Naive B cell (primary cell): ENCODE measurements around the gene GATAD2A. TPM values are rescaled to one million over a fixed set of nuclear protein-coding genes. Genes with fewer than 3 reads are reported as not detected.

Experiments used
- ATAC-seq, 2 donors: fragments of 150-1000 bp; cut with Tn5 transposase; 2 replicates each; pipeline ENCODE4 v1.10.0; 2021; ENCODE audit warnings: low read depth in 2 of 2, mild to moderate bottlenecking in 2 of 2, moderate library complexity in 2 of 2
- DNase-seq: peaks from one replicate; pipeline ENCODE4 v3.0.0; 2022
- H3K27ac Mint-ChIP-seq, 6 donors: one replicate each; pipeline ENCODE4 v1.8.0; 2020 to 2022; ENCODE audit warnings: mild to moderate bottlenecking in 6 of 6, mixed read lengths in 6 of 6, moderate library complexity in 5 of 6, inconsistent platforms in 2 of 6
- H3K27me3 Mint-ChIP-seq, 3 donors: one replicate each; pipeline ENCODE4 v1.8.0; 2021 to 2022; ENCODE audit warnings: mixed read lengths in 3 of 3, mild to moderate bottlenecking in 1 of 3
- H3K36me3 Mint-ChIP-seq, 2 donors: one replicate each; pipeline ENCODE4 v1.8.0; 2020 to 2022; ENCODE audit warnings: mixed read lengths in 2 of 2, inconsistent platforms in 1 of 2, mild to moderate bottlenecking in 1 of 2
- H3K4me1 Mint-ChIP-seq, 3 donors: one replicate each; pipeline ENCODE4 v1.8.0; 2020 to 2022; ENCODE audit warnings: mixed read lengths in 3 of 3, inconsistent platforms in 1 of 3, mild to moderate bottlenecking in 1 of 3, moderate library complexity in 1 of 3
- H3K4me3 Mint-ChIP-seq, 8 donors: one replicate each; pipeline ENCODE4 v1.8.0; 2020 to 2022; ENCODE audit warnings: mild to moderate bottlenecking in 8 of 8, mixed read lengths in 8 of 8, moderate library complexity in 8 of 8, inconsistent platforms in 2 of 8
- H3K9me3 Mint-ChIP-seq, 7 donors: one replicate each; pipeline ENCODE4 v1.8.0; 2020 to 2022; ENCODE audit warnings: mixed read lengths in 7 of 7, mild to moderate bottlenecking in 5 of 7, inconsistent platforms in 2 of 7, moderate library complexity in 1 of 7
- polyA plus RNA-seq, 6 donors: library from polyadenylated mRNA; unstranded; fragments of 300-500 nt; fragmentation: Illumina TruSeq; gene quantifications; one replicate each; pipeline ENCODE4 v1.2.3, GENCODE V29; 2021; ENCODE audit warnings: low read depth in 6 of 6

GATAD2A gene
- polyA plus RNA-seq, 6 donors from 2014 or later, result 2.2 to 19.2 (median 10.6) TPM

- H3K27me3 Mint-ChIP-seq, result no peaks in the 10 kb centered on the region
- ATAC-seq (no peak), DNase-seq (no peak)
- H3K27ac Mint-ChIP-seq, result peak overlapping the region in 1 of 6 donors; percentile 82
- peaks cover 11 to 19% (median 19%) of the 10 kb centered on the region in 3 donors for H3K4me1 Mint-ChIP-seq
- H3K9me3 Mint-ChIP-seq, result peaks cover 0 to 1% (median 0%) of the 10 kb centered on the region in 7 donors
- H3K4me3 Mint-ChIP-seq, result no peak overlapping the region
- H3K36me3 Mint-ChIP-seq, result peaks cover 0 to 5% of the 10 kb centered on the region in 2 donors
These were observed 124.9 kb downstream of the GATAD2A start for GRCh38 chr19:19530423-19530804.

GRCh38 chr19:19530889-19531288 lies 125.4 kb downstream of the GATAD2A start:
- peak overlapping the region in 2 of 6 donors; percentile 52 to 82 for H3K27ac Mint-ChIP-seq
- H3K4me3 Mint-ChIP-seq, result no peak overlapping the region
- DNase-seq, result no peak
- H3K4me1 Mint-ChIP-seq, result peaks cover 11 to 19% (median 19%) of the 10 kb centered on the region in 3 donors
- peaks cover 0 to 5% of the 10 kb centered on the region in 2 donors for H3K36me3 Mint-ChIP-seq
- H3K9me3 Mint-ChIP-seq, result peaks cover 0 to 1% (median 0%) of the 10 kb centered on the region in 7 donors
- H3K27me3 Mint-ChIP-seq, result no peaks in the 10 kb centered on the region
- no peak for ATAC-seq

GRCh38 chr19:19531951-19532805 lies 126.7 kb downstream of the GATAD2A start:
- H3K27ac Mint-ChIP-seq, result peak overlapping the region in 5 of 6 donors; percentile 16 to 83 (median 63)
- H3K27me3 Mint-ChIP-seq, result peaks cover 4 to 7% (median 6%) of the 10 kb centered on the region in 3 donors
- peaks cover 0 to 5% of the 10 kb centered on the region in 2 donors for H3K36me3 Mint-ChIP-seq
- ATAC-seq, result peak; percentile 93 to 94
- H3K4me3 Mint-ChIP-seq, result peak overlapping the region in 2 of 8 donors; percentile 43 to 69
- DNase-seq, result peak; percentile 78
- H3K4me1 Mint-ChIP-seq, result peaks cover 10 to 23% (median 16%) of the 10 kb centered on the region in 3 donors
- H3K9me3 Mint-ChIP-seq, result peaks cover 0 to 1% (median 0%) of the 10 kb centered on the region in 7 donors

- peak overlapping the region in 1 of 8 donors; percentile 3 for H3K4me3 Mint-ChIP-seq
- peaks cover 0 to 5% of the 10 kb centered on the region in 2 donors for H3K36me3 Mint-ChIP-seq
- DNase-seq (no peak), ATAC-seq (no peak)
- peaks cover 0 to 3% (median 0%) of the 10 kb centered on the region in 7 donors for H3K9me3 Mint-ChIP-seq
- H3K27me3 Mint-ChIP-seq, result peaks cover 4 to 13% (median 8%) of the 10 kb centered on the region in 3 donors
- H3K4me1 Mint-ChIP-seq, result peaks cover 12 to 27% (median 16%) of the 10 kb centered on the region in 3 donors
- peak overlapping the region in 1 of 6 donors; percentile 79 for H3K27ac Mint-ChIP-seq
These were observed 127.6 kb downstream of the GATAD2A start for GRCh38 chr19:19532806-19533701.

- Mint-ChIP-seq H3K27me3 (peaks cover 7 to 18% (median 14%) of the 10 kb centered on the region in 3 donors), H3K36me3 (peaks cover 0 to 5% of the 10 kb centered on the region in 2 donors), H3K4me1 (peaks cover 17 to 32% (median 22%) of the 10 kb centered on the region in 3 donors), H3K27ac (peak overlapping the region in 2 of 6 donors; percentile 27 to 86), H3K4me3 (peak overlapping the region in 2 of 8 donors; percentile 33 to 71), H3K9me3 (peaks cover 0 to 3% (median 0%) of the 10 kb centered on the region in 7 donors)
- ATAC-seq, result no peak
- no peak for DNase-seq
These were observed 128.4 kb downstream of the GATAD2A start for GRCh38 chr19:19533841-19534240.

GRCh38 chr19:19534556-19535265 lies 129.2 kb downstream of the GATAD2A start:
- H3K27ac Mint-ChIP-seq, result peak overlapping the region in 3 of 6 donors; percentile 26 to 86 (median 81)
- H3K4me3 Mint-ChIP-seq, result peak overlapping the region in 1 of 8 donors; percentile 71
- peaks cover 10 to 26% (median 21%) of the 10 kb centered on the region in 3 donors for H3K27me3 Mint-ChIP-seq
- DNase-seq, result no peak
- H3K9me3 Mint-ChIP-seq, result peaks cover 0 to 3% (median 0%) of the 10 kb centered on the region in 7 donors
- ATAC-seq, result no peak
- H3K4me1 Mint-ChIP-seq, result peaks cover 24 to 31% (median 29%) of the 10 kb centered on the region in 3 donors
- H3K36me3 Mint-ChIP-seq, result peaks cover 0 to 5% of the 10 kb centered on the region in 2 donors

- H3K4me1 Mint-ChIP-seq, result peaks cover 29 to 32% (median 32%) of the 10 kb centered on the region in 3 donors
- peak overlapping the region in 2 of 6 donors; percentile 59 to 81 for H3K27ac Mint-ChIP-seq
- no peak for DNase-seq
- no peak overlapping the region for H3K4me3 Mint-ChIP-seq
- H3K9me3 Mint-ChIP-seq, result peaks cover 0 to 4% (median 0%) of the 10 kb centered on the region in 7 donors
- ATAC-seq, result no peak
- H3K27me3 Mint-ChIP-seq, result peaks cover 10 to 31% (median 22%) of the 10 kb centered on the region in 3 donors
- H3K36me3 Mint-ChIP-seq, result peaks cover 0 to 5% of the 10 kb centered on the region in 2 donors
These were observed 130.1 kb downstream of the GATAD2A start for GRCh38 chr19:19535311-19536191.

GRCh38 chr19:19537075-19538048 lies 131.9 kb downstream of the GATAD2A start:
- H3K36me3 Mint-ChIP-seq, result peaks cover 0 to 5% of the 10 kb centered on the region in 2 donors
- peak overlapping the region in 7 of 8 donors; percentile 60 to 81 (median 71) for H3K4me3 Mint-ChIP-seq
- H3K4me1 Mint-ChIP-seq, result peaks cover 29 to 38% (median 32%) of the 10 kb centered on the region in 3 donors
- peak overlapping the region in 1 of 6 donors; percentile 33 for H3K27ac Mint-ChIP-seq
- H3K9me3 Mint-ChIP-seq, result peaks cover 0 to 5% (median 0%) of the 10 kb centered on the region in 7 donors
- peaks cover 15 to 49% (median 40%) of the 10 kb centered on the region in 3 donors for H3K27me3 Mint-ChIP-seq
- ATAC-seq (no peak), DNase-seq (no peak)

- H3K36me3 Mint-ChIP-seq, result peaks cover 0 to 5% of the 10 kb centered on the region in 2 donors
- ATAC-seq (peak; percentile 27 to 43), DNase-seq (no peak)
- H3K4me1 Mint-ChIP-seq, result peaks cover 29 to 40% (median 32%) of the 10 kb centered on the region in 3 donors
- H3K4me3 Mint-ChIP-seq, result peak within 1 kb of the TSS; percentile 30 to 81 (median 70)
- peaks cover 0 to 5% (median 0%) of the 10 kb centered on the region in 7 donors for H3K9me3 Mint-ChIP-seq
- peak within 1 kb of the TSS in 1 of 6 donors; percentile 33 for H3K27ac Mint-ChIP-seq
- H3K27me3 Mint-ChIP-seq, result peaks cover 15 to 58% (median 46%) of the 10 kb centered on the region in 3 donors
These were observed 132.7 kb downstream of the GATAD2A start, which contains the start of gene CILP2 for GRCh38 chr19:19538061-19538784. TSS of gene CILP2 (plus strand) at chr19:19538265. CDS start at chr19:19538350, 85 bp downstream.

- Mint-ChIP-seq H3K4me3 (peak overlapping the region; percentile 16 to 77 (median 48)), H3K4me1 (peaks cover 29 to 40% (median 32%) of the 10 kb centered on the region in 3 donors), H3K27me3 (peaks cover 15 to 63% (median 46%) of the 10 kb centered on the region in 3 donors), H3K27ac (no peak overlapping the region), H3K9me3 (peaks cover 0 to 5% (median 0%) of the 10 kb centered on the region in 7 donors), H3K36me3 (peaks cover 0 to 5% of the 10 kb centered on the region in 2 donors)
- peak in 1 of 2 donors; percentile 18 for ATAC-seq
- no peak for DNase-seq
These were observed 133.3 kb downstream of the GATAD2A start for GRCh38 chr19:19538785-19539166.
